ENCODE data around the gene TAF1D.

DNA sequence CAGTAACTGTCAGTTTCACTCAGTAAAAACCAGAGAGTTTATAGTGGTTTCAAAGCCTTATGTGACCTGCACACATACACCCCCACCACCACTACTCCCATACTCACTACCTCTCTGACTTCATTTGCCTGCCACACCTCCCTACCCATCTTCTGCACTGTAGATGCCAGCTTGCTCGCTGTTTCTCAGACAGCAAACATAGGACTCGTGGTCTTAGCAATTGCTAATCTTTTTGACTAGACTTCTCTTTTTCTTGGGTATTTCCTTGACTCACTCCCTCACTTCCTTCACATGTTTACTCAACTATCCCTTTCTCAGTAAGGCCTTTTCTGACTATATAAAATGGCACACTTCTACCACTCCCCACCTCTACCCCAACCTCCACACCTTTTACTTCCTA, 52.1 kb downstream of the TAF1D start:
- TF ChIP-seq, protein P1, sequence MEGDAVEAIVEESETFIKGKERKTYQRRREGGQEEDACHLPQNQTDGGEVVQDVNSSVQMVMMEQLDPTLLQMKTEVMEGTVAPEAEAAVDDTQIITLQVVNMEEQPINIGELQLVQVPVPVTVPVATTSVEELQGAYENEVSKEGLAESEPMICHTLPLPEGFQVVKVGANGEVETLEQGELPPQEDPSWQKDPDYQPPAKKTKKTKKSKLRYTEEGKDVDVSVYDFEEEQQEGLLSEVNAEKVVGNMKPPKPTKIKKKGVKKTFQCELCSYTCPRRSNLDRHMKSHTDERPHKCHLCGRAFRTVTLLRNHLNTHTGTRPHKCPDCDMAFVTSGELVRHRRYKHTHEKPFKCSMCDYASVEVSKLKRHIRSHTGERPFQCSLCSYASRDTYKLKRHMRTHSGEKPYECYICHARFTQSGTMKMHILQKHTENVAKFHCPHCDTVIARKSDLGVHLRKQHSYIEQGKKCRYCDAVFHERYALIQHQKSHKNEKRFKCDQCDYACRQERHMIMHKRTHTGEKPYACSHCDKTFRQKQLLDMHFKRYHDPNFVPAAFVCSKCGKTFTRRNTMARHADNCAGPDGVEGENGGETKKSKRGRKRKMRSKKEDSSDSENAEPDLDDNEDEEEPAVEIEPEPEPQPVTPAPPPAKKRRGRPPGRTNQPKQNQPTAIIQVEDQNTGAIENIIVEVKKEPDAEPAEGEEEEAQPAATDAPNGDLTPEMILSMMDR (IDR thresholded peaks at IDR 0.05): no peak
- TF ChIP-seq, protein P2, sequence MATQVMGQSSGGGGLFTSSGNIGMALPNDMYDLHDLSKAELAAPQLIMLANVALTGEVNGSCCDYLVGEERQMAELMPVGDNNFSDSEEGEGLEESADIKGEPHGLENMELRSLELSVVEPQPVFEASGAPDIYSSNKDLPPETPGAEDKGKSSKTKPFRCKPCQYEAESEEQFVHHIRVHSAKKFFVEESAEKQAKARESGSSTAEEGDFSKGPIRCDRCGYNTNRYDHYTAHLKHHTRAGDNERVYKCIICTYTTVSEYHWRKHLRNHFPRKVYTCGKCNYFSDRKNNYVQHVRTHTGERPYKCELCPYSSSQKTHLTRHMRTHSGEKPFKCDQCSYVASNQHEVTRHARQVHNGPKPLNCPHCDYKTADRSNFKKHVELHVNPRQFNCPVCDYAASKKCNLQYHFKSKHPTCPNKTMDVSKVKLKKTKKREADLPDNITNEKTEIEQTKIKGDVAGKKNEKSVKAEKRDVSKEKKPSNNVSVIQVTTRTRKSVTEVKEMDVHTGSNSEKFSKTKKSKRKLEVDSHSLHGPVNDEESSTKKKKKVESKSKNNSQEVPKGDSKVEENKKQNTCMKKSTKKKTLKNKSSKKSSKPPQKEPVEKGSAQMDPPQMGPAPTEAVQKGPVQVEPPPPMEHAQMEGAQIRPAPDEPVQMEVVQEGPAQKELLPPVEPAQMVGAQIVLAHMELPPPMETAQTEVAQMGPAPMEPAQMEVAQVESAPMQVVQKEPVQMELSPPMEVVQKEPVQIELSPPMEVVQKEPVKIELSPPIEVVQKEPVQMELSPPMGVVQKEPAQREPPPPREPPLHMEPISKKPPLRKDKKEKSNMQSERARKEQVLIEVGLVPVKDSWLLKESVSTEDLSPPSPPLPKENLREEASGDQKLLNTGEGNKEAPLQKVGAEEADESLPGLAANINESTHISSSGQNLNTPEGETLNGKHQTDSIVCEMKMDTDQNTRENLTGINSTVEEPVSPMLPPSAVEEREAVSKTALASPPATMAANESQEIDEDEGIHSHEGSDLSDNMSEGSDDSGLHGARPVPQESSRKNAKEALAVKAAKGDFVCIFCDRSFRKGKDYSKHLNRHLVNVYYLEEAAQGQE (IDR thresholded peaks at IDR 0.05; ENCODE audit: insufficient read depth in 1 of 2, low read depth in 2 of 2, low read length in 1 of 2): no peak
- TF ChIP-seq POLR2AphosphoS5 (IDR thresholded peaks at IDR 0.05; ENCODE audit: low read depth, low read length): no peak
